ENCODE measurements around the gene PFKFB3. TPM values are rescaled to one million over a fixed set of nuclear protein-coding genes. Genes with fewer than 3 reads are reported as not detected.

Gene PFKFB3
- polyA plus RNA-seq, 1 experiment = 24.3 TPM

DNA sequence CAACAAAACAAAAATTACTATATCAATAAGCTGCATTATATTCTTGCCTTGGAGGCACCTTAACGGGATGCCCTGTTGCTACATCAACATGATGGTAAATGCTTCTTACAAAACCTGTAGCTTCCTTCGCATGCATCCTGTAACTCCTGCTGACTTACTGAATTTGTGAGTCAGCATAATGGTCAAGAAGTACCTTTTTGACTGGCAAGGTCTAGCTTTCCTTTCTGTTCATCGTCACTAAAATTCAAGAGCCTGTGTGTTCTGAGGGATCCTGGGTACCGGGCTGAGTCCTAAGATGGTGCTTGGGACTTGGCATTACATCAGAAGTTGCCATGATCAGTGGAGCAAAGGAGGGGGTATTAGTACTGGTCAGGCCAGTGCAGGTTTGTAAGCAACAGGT lies 4.9 kb downstream of the PFKFB3 start:
- POLR2A ChIA-PET = interaction anchor here (1.0 kb wide), 1 partner anchor 15 kb away, joined by 3 read pairs; no protein-coding TSS in a partner anchor
- H3K27ac ChIP-seq (ENCODE audit: low read depth, low read length) = no peak overlapping the region
- H3K9me3 ChIP-seq (ENCODE audit: control insufficient read depth, insufficient read depth, low read length) = no peaks in the 10 kb centered on the region; the same call in 1 of the 2 replicates
- H3K27me3 ChIP-seq (ENCODE audit: control insufficient read depth, insufficient read depth, low read length) = no peaks in the 10 kb centered on the region
- no peak overlapping the region for H3K4me3 ChIP-seq (ENCODE audit: low read depth, low read length)
- TF ChIP-seq, protein P1, sequence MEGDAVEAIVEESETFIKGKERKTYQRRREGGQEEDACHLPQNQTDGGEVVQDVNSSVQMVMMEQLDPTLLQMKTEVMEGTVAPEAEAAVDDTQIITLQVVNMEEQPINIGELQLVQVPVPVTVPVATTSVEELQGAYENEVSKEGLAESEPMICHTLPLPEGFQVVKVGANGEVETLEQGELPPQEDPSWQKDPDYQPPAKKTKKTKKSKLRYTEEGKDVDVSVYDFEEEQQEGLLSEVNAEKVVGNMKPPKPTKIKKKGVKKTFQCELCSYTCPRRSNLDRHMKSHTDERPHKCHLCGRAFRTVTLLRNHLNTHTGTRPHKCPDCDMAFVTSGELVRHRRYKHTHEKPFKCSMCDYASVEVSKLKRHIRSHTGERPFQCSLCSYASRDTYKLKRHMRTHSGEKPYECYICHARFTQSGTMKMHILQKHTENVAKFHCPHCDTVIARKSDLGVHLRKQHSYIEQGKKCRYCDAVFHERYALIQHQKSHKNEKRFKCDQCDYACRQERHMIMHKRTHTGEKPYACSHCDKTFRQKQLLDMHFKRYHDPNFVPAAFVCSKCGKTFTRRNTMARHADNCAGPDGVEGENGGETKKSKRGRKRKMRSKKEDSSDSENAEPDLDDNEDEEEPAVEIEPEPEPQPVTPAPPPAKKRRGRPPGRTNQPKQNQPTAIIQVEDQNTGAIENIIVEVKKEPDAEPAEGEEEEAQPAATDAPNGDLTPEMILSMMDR (IDR thresholded peaks at IDR 0.05; ENCODE audit: low read depth, low read length) = no peak
- no peak for DNase-seq (ENCODE audit: low read depth, low spot score)
- CTCF ChIA-PET = interaction anchor here (0.8 to 2.0 kb wide), 3 partner anchors 10 to 194 kb away, joined by 4 to 20 read pairs (median 4); no protein-coding TSS in a partner anchor

DNA sequence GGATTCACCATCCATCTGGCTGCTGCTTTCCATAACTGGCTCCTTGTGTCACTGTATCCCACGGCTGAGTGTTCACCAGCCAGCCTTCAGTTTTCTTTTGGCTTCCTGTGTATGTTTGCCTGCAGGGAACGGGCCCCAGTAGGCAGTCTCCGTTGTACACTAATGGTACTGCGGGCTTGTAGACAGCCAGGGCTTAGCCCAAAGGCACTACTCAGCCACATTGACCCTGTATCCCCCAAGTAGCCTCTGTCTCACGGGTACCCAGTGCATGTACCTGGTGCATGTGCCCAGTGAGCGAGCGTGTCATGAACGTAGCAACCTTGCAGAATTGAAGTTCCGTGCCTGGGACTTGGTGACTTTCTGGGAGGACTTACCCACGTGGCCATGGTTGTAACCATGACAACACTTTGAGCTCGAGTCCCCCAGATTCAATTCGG lies 6.1 kb downstream of the PFKFB3 start:
- TF ChIP-seq, protein P1 (IDR thresholded peaks at IDR 0.05; ENCODE audit: low read depth, low read length) = no peak
- no peaks in the 10 kb centered on the region for H3K27me3 ChIP-seq (ENCODE audit: control insufficient read depth, insufficient read depth, low read length)
- no peak for DNase-seq (ENCODE audit: low read depth, low spot score)
- ChIA-PET CTCF (interaction anchor here (2.0 kb wide), 1 partner anchor 193 kb away, joined by 20 read pairs; no protein-coding TSS in a partner anchor), POLR2A (interaction anchor here (0.6 kb wide), 1 partner anchor 135 kb away, joined by 3 read pairs; no protein-coding TSS in a partner anchor)
- no peak overlapping the region for H3K4me3 ChIP-seq (ENCODE audit: low read depth, low read length)
- no peaks in the 10 kb centered on the region; the same call in 1 of the 2 replicates for H3K9me3 ChIP-seq (ENCODE audit: control insufficient read depth, insufficient read depth, low read length)
- H3K27ac ChIP-seq (ENCODE audit: low read depth, low read length) = no peak overlapping the region

DNA sequence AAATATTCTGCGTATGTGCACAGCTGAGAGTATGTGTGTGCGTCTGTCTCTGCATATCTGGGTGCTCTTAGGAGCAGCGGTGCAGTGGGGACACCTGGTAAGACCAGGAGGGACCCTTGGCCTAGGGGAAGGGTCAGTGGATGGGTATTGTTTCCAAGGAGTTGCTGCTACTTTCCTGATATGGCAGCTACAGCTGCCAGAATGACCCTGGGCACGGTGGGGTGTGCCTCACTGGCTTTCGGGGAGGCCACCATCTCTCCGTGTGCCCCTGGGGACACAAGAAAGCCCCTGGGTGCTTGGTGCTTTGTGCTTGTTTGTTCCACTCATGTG lies 8.6 kb downstream of the PFKFB3 start:
- no peak overlapping the region for H3K4me3 ChIP-seq (ENCODE audit: low read depth, low read length)
- TF ChIP-seq, protein P1 (IDR thresholded peaks at IDR 0.05; ENCODE audit: low read depth, low read length) = no peak
- CTCF ChIA-PET = interaction anchor here (1.3 kb wide), 1 partner anchor 191 kb away, joined by 4 read pairs; no protein-coding TSS in a partner anchor
- H3K27me3 ChIP-seq (ENCODE audit: control insufficient read depth, insufficient read depth, low read length) = no peaks in the 10 kb centered on the region
- POLR2A ChIA-PET = no interaction called here
- peak overlapping the region; percentile 21 for H3K27ac ChIP-seq (ENCODE audit: low read depth, low read length)
- H3K9me3 ChIP-seq (ENCODE audit: control insufficient read depth, insufficient read depth, low read length) = no peaks in the 10 kb centered on the region; the same call in 1 of the 2 replicates
- DNase-seq (ENCODE audit: low read depth, low spot score) = no peak

DNA sequence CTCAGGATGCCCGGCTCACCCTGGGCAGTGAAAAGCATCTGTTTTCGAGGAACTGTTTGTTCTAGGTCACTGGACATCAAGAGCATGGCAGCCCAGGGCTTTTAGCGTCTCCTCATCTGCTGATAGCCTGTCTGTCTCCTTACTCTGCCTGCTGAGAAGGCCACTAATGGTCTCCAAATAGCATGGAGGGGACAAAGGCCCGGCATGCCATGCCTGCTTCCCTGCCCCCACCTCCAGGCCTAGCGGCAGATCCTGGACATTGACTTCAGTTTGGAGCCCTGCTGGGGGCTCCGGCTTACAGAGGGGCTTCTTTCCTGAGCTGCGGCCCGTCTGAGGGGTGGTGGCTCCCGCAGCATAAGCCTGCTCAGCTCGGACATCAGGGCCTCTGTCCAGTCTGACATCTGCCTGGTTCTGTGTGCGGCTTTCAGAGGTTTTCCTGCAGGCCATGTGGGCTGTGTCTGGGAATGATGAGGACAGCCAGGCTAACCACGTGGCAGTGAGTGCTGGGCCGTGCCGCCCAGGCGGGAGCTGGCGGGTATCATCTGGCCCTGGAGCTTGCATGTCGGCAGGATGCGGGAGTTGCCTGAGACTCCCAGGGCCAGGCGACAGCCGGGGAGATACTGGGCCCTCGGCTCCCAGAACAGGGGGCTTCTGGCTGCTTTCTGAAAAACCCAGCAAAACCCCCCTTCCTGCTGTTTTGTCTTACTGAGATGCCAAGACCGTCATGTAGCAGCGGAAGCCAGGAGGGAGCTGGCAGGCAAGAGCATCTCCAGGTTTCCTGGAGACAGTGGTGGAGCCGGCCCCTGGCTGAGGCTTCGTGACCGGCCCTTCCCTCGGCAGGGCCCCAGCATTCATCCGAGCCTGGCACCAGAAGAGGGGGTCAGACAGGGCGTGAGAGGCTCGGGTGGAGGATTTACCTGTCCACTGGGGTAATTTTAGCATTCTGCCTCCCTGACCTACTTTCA lies 9.2 kb downstream of the PFKFB3 start:
- Histone ChIP-seq H3K4me3 (ENCODE audit: low read depth, low read length) (no peak overlapping the region), H3K27ac (ENCODE audit: low read depth, low read length) (peak overlapping the region; percentile 21), H3K27me3 (ENCODE audit: control insufficient read depth, insufficient read depth, low read length) (no peaks in the 10 kb centered on the region), H3K9me3 (ENCODE audit: control insufficient read depth, insufficient read depth, low read length) (no peaks in the 10 kb centered on the region; the same call in 1 of the 2 replicates)
- POLR2A ChIA-PET = interaction anchor here (0.6 to 0.8 kb wide), 3 partner anchors 9 to 199 kb away, joined by 3 to 12 read pairs (median 3); partner anchors contain the start of gene PFKFB3
- CTCF ChIA-PET = interaction anchor here (1.3 to 2.7 kb wide), 4 partner anchors 10 to 190 kb away, joined by 3 to 15 read pairs (median 8); partner anchors contain the start of gene PFKFB3
- TF ChIP-seq, protein P1 (IDR thresholded peaks at IDR 0.05; ENCODE audit: low read depth, low read length) = no peak
- no peak for DNase-seq (ENCODE audit: low read depth, low spot score)

All from AG04450 (cell line).